Measurements from ENCODE around the gene INS.
"Not testable (repeated sequence)": the region's sequence is repeated elsewhere in the genome, so short reads cannot be mapped to it uniquely, and the experiment has no call there.

Gene INS

DNA sequence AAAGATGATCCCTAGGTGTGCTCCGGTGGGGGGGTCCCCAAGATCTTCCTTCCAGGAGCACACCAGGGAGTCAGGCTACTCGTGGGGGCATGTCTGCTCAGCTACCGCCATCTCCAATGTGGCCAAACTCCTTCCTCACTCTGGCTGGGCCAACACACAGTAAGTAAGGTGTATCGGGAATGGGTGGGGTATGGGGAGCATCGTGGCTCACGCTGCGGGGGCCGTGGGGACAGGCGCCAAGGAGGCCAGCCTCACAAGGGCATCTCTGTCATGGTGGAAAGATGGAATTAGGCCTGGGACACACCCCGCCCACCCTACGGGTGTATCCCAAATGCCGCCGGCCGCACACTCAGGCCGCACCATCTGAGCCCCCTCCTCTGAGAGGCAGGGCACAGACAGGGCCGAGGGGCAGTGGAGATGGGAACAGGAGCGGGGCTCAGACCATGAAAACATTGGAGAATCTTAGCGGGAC, 30.1 kb downstream of the INS start:
- no peak for DNase-seq

GRCh38 chr11:2129699-2130366, 31.2 kb downstream of the INS start:
- DNase-seq = no peak

GRCh38 chr11:2129308-2129698, 31.7 kb downstream of the INS start:
- no peak for DNase-seq

DNA sequence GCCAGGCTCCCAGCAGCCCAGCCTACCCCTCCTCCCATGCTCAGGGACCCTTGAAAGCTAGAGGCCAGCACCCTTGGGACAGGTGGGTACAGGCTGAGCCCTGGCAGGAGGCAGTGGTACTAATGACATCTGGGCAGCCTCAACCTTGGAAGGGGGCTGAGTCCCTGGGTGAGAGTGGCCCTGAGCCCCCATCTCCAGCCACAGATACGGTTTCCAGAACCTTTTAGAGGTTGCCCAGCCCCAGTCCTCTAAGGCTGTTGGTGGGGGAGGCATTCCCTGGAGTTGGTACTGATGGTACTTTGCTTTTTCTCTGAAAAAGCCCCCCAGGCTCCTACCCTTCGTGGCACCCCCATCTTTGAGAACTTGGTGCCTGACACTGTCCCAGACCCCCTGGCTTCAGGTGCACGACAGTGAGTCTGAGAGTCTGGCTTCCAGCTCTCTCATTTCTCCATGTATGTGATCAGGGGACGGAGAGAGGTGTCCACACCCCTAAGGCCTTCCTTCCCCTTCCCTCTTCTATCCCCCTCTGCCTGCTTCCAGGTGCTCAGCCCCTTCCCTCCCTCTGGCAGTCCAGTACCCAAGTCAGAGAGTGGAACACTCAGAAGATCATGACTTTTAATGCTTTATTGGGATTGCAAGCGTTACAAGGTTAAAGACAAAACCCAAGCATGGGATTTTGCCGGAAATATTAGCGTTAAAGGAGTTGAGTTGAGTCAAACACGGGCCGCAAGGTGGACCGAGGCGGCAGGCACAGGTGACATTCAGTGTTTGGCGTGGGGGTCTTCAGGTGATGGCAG, 32.3 kb downstream of the INS start:
- DNase-seq = no peak

GRCh38 chr11:2128130-2128510, 32.9 kb downstream of the INS start:
- DNase-seq = no peak

DNA sequence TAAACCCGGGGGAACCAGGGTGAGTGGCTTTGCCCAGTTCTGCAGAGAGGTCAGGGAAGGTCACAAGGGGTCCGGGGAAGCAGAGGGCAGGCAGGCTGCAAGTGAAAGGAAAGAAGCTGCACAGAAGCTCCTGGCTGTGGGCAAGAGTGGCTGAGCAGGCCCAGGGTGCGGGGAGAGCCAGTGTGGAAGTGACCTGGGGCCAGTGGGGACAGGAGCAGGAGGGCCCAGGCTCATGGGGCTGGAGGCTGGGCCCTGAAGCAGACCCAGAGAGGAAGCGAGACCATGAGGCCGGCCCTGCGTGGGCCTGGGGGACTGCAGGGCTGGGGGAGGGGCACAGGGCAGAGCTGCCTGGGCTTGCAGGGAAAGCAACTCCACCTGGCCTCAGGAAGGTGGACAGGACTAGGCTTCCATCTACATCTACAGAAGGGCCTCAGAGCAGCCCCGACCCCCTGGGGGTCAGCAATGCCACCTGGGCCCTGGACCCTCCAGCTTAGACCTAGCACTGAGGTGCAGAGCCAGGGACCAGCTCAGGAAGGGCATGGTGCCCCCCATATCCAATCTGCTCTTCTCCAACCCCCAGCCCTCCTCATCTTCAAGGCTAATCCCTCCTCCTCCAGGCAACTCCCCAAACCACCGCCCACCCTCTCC, 33.4 kb downstream of the INS start:
- no peak for DNase-seq

DNA sequence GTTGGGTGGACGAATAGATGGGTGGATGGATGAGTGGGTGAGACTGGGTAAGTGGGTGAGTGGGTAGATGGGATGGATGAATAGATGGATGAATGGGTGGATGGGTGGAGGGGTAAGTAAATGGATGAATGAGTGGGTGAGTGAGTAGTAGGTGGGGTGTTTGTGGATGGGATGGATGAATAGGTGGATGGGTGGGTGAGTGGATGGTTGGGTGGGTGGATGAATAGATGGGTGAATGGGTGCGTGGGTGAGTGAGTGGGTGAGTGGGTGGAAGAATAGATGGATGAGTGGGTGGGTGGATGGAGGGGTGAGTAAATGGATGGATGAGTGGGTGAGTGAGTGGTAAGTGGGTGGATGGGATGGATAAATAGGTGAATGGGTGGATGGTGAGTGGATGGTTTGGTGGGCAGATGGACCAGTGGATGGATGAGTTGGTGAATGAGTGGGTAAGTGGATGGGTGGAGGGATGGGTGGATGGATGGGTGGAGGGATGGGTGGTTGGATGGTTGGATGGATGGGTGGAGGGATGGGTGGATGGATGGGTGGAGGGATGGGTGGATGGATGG, 34.4 kb downstream of the INS start:
- no peak for DNase-seq

DNA sequence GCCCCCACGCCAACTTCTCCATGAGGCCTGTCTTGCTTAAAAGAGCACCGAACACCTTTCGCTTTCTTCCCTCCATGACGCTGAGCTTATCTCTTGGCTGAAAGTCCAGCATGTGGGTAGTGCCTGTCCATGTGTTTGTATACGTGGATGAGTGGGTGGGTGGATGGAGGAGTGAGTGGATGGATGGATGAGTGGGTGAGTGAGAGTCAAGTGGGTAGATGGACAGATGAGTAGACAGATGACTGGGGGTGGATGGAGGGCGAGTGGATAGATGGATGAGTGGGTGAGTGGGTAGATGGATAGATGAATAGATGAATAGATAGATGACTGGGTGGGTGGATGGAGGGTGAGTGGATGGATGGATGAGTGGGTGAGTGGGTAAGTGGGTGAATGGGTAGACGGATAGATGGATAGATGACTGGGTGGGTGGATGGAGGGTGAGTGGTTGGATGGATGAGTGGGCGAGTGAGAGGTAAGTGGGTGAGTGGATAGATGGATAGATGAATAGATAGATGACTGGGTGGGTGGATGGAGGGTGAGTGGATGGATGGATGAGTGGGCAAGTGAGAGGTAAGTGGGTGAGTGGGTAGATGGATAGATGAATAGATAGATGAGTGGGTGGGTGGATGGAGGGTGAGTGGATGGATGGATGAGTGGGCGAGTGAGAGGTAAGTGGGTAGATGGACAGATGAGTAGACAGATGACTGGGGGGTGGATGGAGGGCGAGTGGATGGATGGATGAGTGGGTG, 36.1 kb downstream of the INS start:
- DNase-seq = not testable (repeated sequence)

DNA sequence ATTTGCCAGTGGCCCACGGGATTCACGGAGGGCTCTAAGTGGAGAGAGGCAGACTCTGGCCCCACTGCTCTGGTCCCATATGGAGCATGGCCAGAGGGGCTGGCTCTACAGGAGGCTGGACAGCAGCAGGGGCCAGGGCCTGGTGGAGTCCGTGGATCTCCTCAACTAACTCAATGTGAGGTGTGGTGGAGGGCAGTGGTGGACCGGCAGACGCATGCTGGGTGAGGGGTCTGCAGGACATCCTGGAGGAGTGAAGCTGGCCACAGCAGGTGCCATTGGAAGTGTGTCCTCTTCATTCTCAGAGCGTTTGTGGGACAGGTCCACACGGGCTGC, 37.4 kb downstream of the INS start:
- DNase-seq = no peak

GRCh38 chr11:2122907-2123627, 37.9 kb downstream of the INS start:
- no peak for DNase-seq

DNA sequence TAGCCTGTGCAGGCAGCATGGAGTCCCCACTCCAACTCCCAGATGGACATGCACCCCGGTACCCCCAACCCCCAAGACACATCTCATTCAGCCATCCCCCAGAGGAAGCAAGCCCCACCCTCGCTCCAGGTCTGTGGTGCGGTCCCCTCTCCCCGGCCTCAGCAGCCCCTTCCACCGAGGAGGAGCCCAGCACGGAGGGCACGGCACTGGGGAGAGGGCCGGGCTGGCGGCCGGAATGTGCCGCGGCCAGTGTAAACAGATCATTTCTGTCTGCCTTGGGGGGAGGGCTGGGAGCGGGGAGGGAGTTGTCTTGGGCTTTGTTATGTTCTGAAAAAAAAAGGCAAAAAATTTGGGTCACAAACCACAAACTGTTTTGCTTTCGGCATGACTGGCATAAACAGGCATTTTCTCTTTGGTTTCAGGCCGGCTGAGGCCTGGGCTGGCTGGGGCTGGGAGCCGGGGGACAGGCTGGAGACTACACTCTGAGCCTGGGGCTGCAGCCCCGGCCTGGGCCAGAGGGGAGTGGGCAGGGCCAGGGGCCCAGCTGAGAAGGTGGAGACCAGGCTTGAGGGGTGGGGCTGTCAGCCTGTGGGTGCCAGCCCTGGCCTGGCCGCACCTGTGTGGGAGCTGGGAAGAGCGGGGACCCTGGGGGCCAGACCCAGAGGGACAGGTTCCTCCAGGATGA, 38.6 kb downstream of the INS start:
- no peak for DNase-seq

DNA sequence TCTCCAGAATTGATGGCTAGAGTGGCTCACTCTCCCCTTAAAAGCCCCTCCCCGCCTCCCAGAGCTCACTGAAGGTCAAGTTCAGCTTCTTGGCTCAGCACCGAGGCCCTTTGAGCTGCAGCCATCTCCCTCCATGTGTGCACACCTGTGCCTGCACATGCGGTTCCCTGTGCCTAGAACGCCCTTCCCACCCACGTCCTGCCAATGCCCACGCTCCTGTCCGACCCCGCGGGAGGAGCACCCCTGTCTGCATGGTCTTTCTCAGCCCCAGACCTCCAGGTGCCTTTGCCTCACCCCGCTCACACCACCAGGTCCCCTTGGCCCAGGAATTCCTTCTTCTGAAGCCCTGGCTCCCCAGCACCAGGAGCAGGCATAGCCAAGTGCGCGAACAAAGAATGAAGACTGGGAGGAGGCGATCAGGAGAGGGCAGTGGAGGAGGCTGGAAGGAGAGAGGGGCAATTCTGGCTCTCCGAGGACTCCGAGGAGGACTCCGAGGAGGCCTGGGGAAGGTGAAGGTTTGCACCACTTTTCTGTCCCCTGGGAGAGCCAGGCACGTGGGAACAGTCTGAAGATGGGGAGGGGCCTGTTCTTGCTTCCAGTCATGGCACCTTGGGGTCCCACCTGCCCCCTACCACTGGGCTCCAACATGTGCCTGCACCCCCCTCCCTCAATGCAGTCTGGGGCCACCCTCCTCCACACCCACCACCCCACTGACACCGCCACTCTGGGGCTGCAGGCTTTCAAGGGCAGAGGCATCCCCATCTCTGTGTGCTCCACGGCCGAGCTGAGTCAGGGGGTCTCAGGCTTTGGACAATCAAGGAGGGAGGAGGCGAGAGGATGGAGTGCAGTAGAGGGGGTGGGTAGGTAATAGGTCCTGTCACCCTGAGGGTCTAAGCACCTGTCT, 39.5 kb downstream of the INS start:
- DNase-seq = no peak

DNA sequence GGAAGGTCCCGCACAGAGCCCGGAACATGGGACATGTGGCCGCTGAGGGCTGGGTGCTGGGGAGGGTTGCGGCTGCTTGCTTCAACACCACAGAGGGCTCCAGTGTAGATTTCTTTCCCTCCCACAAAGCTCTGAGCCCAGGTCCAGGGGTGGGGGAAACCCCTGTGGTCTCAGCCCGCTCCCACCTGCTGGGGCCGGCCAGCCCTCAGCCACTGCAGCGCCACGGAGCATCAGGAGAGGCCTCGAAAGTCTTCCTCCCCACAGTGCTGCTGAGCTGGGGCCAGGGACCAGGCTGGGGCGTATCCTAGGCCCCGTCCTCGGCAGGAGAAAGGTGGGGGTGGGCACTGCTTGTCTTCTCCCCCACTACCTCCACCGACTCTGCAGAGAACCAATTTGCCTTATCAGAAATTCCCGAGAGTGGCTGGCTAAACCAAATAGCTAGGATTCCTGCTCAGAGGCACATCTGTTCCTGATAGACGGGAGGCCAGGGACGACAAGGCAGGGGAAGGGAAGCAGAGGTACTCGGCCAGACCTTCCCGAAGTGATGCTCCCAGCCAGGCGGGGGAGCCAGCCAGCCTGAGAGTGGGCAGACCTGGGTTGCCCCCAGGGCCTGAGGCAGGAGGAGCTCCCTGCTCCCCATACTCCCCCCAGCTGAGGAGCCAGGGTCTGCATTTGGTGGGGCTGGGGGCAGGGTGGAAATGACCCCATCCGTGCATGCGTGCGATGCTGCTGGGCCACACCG, 40.5 kb downstream of the INS start:
- no peak for DNase-seq

DNA sequence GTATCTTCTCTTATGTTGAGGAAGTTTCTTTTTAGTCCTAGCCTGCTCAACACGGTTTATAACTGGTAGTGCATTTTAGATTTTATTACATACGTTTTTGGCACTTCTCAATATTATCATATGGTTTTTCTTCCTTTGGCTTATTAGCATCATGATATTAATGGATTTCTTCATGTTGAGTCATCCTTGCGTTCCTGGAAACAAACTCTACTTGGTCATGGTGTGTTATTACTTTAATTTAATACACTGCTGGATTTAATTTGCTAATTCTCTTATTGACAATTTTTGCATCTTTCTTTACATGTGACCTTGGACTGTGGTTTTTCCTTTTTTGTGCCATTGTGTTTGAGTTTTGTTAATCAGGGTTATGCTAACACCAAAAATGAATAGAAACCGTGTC, 42.3 kb downstream of the INS start:
- DNase-seq = no peak

DNA sequence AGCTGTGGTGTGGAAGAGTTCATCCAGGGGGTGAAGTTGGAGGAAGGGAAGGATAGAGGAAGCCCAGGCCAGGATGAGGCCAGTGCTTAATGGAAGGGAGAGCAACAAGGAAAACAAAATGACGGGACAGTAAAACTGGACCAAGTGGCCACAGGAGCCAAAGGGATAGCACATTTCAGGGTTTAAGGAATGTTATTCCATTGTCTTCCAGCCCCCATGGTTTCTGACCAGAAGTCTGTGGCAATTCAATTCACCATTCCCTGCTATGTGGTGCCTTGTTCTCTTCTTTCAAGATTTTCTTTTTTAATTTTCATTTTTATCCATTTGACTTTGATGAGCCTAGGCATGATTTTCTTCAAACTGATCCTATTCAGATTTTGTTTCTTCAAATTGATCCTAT, 44.3 kb downstream of the INS start:
- DNase-seq = no peak

GRCh38 chr11:2115308-2115707, 45.7 kb downstream of the INS start:
- DNase-seq = no peak

DNA sequence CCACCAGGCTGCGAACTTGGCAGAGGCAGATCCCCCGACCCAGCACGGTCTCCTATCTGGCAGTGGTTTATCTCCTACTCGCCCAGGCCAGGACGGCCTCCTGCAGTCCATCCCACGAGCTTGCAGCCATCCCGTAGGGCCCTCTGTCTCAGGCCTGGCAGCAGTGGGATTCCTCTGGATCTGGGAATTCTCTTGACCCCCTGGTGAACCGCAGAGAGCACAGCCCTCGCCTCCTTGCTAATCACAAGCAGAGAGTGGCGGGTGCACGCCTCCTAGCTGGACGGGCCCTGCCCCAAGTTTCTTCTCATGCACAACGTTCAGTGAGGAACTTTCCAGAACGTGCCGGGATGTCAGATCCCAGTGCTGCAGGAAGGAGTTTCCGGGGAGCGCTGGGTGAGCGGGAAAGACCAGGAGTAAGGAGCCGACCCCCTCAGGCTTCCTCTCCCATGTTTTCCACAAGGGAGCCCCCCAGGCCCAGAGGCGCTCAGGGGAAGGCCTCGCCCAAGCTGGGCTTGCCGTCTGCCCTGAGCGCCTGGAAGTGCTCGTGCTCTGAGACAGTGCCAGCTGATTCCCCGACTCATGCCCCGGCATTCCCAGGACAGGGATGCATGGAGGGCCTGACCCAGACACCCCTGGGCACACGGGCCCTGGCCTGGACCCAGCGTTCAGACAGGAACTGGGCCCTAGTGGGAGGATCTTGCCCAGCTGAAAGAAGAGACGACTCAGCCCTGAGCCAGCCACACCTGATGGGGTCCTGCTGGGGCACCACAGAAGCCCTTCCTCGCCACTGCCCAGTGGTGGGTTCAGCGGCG, 46.4 kb downstream of the INS start:
- no peak for DNase-seq

DNA sequence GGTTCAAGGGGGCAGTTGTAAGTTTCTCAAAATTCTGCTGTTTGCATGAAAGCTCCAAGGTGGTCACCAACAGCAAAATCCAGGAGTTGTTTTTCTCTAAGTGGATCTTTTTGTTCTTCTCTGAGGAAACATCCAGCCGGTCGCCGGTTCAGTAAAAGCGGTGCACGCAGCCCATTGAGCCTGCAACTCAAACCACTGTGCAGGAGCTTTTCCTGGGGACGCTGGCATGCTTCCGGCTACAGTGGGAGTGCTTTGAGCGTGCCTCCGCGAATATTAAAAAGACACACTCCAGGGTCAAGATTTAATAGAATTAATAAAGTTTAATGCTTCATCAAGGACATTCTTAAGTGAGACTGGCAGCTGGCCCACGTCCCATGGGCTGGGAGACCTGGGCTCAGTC, 47.2 kb downstream of the INS start:
- no peak for DNase-seq

DNA sequence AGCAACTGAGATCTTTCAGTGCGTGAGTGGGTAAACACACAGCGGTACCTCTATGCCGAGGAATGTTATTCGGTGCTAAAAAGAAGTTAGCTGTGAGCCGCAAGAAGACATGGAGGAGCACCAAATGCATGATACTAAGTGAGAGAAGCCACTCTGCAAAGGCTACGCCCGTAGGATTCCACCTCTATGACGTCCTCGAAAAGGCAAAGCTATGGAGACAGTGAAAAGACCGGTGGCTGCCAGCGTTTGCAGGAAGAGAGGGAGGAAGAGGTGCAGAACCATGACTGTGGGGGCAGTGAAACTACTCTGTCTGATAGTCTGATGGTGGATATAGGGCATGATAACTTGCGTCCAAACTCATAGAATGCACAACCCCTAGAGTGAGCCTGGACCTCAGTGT, 50.5 kb downstream of the INS start:
- no peak for DNase-seq

Measured in NCI-H748 treated with DMSO at 0.1 percent for 48 hours (cell line).